NOMO-1 treated with dmso at 0.1 percent for 144 hours (cell line): Measurements from ENCODE around the gene TMEFF1.
"Not testable (repeated sequence)": the region's sequence is repeated elsewhere in the genome, so short reads cannot be mapped to it uniquely, and the experiment has no call there.

Experiments used
- DNase-seq: peaks from one replicate; lab custom pipeline; 2025; ENCODE audit not compliant: unreplicated experiment; lab: John Stamatoyannopoulos, UW

The TMEFF1 gene

GRCh38 chr9:100486479-100487176 is 13.7 kb downstream of the TMEFF1 start:
- no peak for DNase-seq

DNA sequence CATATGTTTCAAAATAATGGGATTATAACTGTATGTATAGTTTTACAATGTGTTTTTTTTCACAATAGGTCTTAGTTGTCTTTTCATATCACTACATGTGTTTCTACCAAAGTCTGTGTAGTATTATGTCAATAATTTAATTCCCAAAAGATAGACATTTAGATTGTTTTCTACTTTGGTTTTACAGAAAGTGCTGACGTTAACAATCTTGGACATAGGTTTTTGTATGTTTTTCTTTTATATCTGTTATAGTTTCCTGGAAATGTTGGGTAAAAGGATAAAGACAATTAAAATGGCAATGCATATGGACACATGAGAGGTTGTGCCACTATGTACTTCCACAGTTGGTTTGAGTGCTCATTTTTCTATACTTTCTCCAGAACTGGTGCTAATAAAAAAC is 15.2 kb downstream of the TMEFF1 start:
- DNase-seq: no peak

- DNase-seq: no peak
These were observed 16.9 kb downstream of the TMEFF1 start for GRCh38 chr9:100489836-100490235.

GRCh38 chr9:100492952-100493351 is 20.0 kb downstream of the TMEFF1 start:
- no peak for DNase-seq

- DNase-seq: no peak
These were observed 25.6 kb downstream of the TMEFF1 start for GRCh38 chr9:100498592-100498991.

DNA sequence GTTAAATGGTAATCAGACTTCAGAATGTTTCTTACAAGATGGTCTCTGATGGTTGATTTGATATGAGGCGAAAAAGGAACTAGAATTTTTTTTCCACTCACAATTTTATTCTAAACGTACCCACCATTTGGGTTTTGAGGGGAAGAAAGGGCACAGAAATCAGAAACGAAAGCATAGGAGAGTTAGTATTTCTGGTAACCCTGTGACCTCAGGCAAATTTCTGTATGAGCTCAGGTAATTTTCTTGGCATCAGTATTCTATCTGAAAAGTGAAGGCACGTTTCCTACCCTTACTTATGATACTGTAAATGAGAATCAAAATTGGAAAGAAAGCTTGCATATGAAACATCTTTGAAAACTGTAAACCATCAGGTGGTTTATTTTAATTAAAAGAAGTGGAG is 26.5 kb downstream of the TMEFF1 start:
- DNase-seq: no peak

DNA sequence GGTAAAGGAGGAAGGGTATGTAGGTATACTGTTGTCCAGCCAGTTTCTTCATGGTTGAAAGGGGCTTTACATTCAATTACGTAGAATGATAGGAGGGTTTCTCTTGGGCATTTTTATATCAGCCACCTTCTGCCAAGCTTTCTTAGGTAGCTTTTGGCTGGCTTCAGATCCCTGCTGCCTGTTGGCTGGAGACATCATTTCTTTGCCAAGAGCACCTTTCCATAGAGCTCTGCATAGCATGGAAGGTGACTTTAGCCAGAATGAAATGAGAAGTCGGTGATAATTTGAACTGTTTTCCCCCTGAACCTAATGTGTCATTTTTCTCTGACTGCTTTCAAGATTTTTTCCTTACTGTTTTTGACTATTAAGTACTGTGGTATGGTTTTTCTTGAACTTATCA is 26.9 kb downstream of the TMEFF1 start:
- DNase-seq: no peak

DNA sequence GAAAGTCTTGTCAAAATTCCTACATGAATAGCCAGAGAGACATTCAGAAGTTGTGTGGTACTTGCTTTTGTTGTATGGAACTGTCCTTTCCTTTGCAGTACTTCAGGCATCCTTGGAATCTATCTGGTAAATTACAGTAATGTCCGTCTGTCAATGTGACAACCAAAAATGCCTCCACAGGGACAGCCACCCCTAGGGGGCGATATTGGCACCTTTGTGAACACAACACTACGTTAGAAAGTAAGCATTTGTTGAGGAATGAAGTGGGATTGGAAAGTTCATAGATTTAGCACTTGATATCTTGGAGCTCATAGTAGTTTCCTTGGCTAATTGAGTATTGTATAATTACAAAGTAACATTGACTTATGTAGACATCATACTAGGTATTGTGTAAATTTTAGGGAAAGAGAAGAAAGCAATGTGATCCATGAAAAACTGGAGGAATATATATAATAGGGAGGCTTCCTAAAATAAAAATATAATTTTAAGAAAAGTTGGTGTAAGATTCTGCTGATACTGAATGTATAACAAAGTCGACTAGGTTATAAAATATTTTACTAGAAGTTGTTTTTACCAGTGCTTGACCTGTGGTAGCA is 32.7 kb downstream of the TMEFF1 start:
- no peak for DNase-seq

DNA sequence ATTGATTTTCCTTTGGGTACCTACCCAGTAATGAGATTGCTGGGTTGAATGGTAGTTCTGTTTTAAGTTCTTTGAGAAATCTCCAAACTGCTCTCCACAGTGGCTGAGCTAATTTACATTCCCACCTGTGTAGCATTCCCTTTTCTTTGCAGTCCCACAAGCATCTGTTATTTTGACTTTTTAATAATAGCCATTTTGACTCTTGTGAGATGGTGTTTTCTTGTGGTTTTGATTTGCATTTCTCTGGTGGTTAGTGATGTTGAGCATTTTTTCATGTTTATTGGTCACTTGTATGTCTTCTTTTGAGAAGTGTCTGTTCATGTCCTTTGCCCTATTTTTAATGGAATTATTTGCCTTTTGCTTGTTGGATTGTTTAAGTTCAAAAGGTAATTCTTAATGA is 34.4 kb downstream of the TMEFF1 start:
- not testable (repeated sequence) for DNase-seq

DNA sequence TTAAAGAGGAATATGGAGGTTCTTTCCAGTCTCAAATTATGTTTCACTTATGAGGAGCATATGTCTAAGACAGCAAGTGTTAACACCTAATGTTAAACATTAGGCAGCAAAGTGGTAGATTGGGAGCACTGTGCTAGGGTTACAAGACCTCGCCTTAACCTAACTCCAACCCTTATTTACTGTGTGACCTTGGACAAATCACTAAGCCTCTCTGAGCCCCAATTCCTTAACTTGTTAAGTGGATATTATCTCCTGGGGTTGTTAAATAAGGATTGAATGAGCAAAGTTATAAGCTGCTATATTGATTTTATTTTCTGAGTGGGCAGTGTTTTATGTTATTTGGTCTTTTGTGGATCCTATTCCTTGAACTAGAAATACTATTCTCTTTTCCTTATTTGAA is 38.3 kb downstream of the TMEFF1 start:
- no peak for DNase-seq

GRCh38 chr9:100515578-100516494 is 42.9 kb downstream of the TMEFF1 start:
- no peak for DNase-seq

- no peak for DNase-seq
These were observed 48.3 kb downstream of the TMEFF1 start for GRCh38 chr9:100521282-100521681.

DNA sequence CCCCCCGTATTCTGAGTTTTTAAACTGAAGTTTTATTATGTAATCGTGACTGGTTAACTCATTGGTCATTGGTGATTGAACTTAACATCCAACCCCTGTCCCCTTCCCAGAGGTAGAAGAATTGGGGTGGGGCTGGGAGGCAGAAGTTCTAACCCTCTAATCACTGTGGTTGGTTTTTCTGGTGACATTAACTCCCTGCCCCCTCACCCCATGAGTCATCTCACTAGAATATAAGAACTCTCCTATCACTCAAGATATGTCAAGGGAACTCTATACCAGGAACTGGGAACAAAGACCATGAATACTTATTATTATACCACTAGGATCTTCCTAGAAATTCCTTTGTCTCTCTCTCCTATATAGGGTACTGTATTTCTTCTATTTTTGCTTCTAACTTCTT is 52.6 kb downstream of the TMEFF1 start:
- no peak for DNase-seq

- not testable (repeated sequence) for DNase-seq
These were observed 54.3 kb downstream of the TMEFF1 start for GRCh38 chr9:100527180-100527794.

DNA sequence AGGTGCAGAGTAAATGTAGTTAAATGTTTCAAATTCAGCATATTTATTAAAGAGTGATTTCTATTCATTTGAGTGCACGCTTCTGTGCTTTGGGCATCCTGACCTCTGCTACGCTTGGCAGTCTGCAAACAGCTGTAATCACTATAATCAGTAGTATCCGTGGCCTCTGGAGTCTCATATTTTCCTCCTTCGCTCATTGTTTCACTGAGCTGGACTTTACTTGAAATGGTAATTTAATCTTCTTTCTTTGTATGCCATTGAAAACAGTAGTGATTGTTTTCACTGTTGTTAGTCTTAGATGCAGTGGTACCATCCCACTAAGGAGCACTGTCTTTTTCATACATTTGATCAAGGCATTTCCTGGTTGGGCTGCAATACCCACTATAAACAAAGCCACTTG is 61.5 kb downstream of the TMEFF1 start:
- DNase-seq: no peak

DNA sequence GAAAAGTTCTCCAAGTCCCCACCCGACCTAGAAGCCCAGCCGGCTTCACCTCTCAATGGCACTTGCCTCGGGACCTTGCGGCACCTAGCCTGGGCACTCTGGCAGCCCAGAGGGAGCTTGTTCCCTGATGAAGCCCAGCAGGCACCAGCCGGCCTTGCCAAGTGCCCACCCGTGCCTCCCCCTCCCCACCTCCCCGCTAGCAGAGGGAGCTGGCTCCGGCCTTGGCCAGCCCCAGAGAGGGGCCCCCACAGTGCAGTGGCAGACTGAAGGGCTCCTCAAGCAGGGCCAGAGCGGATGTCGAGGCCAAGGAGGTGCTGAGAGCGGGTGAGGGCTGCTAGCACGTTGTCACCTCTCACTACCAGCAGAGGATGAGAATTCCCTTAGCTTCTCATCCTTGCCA is 67.4 kb downstream of the TMEFF1 start:
- DNase-seq: no peak

DNA sequence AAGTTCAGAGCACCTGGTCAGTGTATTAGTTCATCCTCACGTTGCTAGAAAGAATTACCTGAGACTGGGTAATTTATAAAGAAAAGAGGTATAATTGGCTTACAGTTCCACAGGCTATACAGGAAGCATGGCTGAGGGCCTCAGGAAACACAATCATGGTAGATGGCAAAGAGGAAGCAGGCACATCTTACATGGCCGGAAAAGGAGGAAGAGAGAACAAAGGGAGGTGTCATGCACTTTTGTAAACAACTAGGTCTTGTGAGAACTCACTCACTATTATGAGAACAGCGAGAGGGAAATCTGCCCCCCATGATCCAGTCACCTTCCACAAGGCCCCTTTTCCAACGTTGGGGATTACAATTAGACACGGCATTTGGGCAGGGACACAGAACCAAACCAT is 76.1 kb downstream of the TMEFF1 start:
- no peak for DNase-seq

DNA sequence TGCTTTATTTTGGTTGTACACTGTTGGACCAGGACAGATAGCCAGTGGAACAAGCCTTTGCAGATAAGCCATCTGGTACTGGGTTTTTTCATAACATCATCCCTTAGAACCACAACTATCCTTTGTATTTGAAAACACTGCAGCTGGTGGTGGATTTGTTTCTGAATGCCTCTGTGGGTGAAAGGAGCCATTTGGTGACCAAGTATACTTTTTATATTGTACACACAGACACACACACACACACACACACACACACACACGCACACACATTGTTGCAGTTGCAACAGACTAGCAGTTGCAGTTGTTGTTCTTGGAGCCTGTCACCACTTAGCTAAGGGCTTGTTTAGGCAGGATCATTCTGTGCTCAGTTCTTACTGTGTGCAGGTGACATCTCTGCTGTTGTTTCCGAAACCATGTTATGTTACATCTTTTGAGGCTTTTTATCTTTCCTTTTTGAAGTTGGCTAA is 82.0 kb downstream of the TMEFF1 start:
- no peak for DNase-seq

GRCh38 chr9:100555471-100555870 is 82.5 kb downstream of the TMEFF1 start:
- DNase-seq: no peak

DNA sequence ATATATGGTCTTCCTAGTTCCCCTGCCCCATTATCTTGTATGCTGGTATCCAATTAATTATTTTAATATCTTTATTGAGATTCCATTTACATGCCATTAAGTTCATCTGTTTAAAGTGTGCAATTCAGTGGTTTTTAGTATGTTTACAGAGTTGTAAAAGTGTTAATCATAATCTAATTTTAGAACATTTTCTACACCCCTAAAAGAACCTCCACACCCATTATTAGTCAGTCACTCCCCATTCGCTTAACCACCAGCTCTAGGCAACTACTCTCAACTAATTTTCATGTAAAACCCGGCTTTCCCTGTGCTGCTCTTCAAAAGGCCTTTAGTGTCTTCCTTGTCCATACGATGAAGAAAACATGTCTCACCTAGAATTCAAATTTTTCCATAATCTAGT is 84.1 kb downstream of the TMEFF1 start:
- no peak for DNase-seq

DNA sequence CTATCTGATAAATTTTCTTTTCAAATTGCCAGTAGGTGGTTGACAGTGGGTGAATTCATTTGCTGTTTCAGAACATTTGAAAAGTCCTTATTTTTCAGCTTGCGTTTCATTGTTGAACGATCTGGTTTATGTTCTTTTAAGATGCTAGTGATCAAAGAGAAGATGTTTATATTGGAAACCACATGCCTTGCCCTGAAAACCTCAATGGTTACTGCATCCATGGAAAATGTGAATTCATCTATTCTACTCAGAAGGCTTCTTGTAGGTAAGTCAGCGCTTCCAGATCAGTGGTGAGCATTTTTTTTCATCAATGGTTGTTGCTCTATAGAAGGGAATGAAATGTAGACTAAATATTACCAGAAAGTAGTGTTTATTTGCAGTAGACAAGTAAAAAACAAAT is 88.3 kb downstream of the TMEFF1 start:
- DNase-seq: no peak
